22Rv1 (cell line): ENCODE results near the gene STPG2.

Experiments
- CTCF ChIP-seq: fragments of 450-650 bp; IDR thresholded peaks from 2 replicates; pipeline ENCODE4 v1.5.1; 2017; ENCODE audit warnings: mild to moderate bottlenecking
- ZFX ChIP-seq: fragments of 450-650 bp; IDR thresholded peaks from 2 replicates; pipeline ENCODE4 v1.6.1; 2017; ENCODE audit warnings: antibody characterized with exemption, borderline replicate concordance

GRCh38 chr4:97866821-97867556 is 276.3 kb downstream of the STPG2 start:
- TF ChIP-seq CTCF (no peak), ZFX (no peak)
